IMR-90 (cell line): ENCODE results near the gene CPHXL2. TPM values are rescaled to one million over a fixed set of nuclear protein-coding genes. Genes with fewer than 3 reads are reported as not detected.

Source experiments
- ATAC-seq: fragments of 200-7000 bp; cut with Tn5 transposase; 2 replicates; pipeline ENCODE4 v1.9.1; 2020; ENCODE audit warnings: low read depth, mild to moderate bottlenecking, moderate library complexity
- BruUV-seq: library from RNA; stranded (reverse); fragments of 400-500 nt; replicated peaks from 2 replicates; lab custom pipeline; 2021; lab: Mats Ljungman, UMichigan
- CTCF ChIA-PET: fragments of 300-600 bp; formaldehyde crosslinking; extraction: SDS; loops from one replicate; lab custom pipeline; 2021; ENCODE audit warnings: antibody characterized with exemption; lab: Yijun Ruan, JAX
- POLR2A ChIA-PET: fragments of 300-600 bp; sonication (Branson Sonifier 250); formaldehyde crosslinking; loops from one replicate; lab custom pipeline; 2022; ENCODE audit warnings: antibody characterized with exemption; ENCODE audit not compliant: unreplicated experiment; lab: Charles Lee
- DNase-seq: peaks from one replicate; pipeline ENCODE4 v3.0.0; 2013
- H2AFZ ChIP-seq: replicated peaks from 2 replicates; pipeline ENCODE3; 2013; ENCODE audit warnings: low read length, mild to moderate bottlenecking; ENCODE audit not compliant: poor library complexity
- H2AK5ac ChIP-seq: 2 replicates; pipeline ENCODE4 v1.6.1; 2013; ENCODE audit warnings: low read depth, low read length, inconsistent platforms
- H2AK9ac ChIP-seq: replicated peaks from 2 replicates; pipeline ENCODE3; 2013; ENCODE audit warnings: mild to moderate bottlenecking, low read depth, low read length, moderate library complexity; ENCODE audit not compliant: poor library complexity
- H2BK120ac ChIP-seq: 2 replicates; pipeline ENCODE4 v1.6.1; 2013; ENCODE audit warnings: low read depth, low read length, inconsistent platforms
- H2BK15ac ChIP-seq: 3 replicates; pipeline ENCODE4 v1.6.1; 2013; ENCODE audit warnings: low read depth, low read length, inconsistent platforms
- H2BK20ac ChIP-seq: 2 replicates; pipeline ENCODE4 v1.6.1; 2013; ENCODE audit warnings: low read depth, mild to moderate bottlenecking, inconsistent platforms, low read length, moderate library complexity
- H2BK5ac ChIP-seq: 2 replicates; pipeline ENCODE4 v1.6.1; 2013; ENCODE audit warnings: mild to moderate bottlenecking, low read depth, low read length, inconsistent platforms; ENCODE audit not compliant: poor library complexity, severe bottlenecking
- H3K14ac ChIP-seq: replicated peaks from 2 replicates; pipeline ENCODE4 v1.6.1; 2013; ENCODE audit warnings: low read depth, low read length, inconsistent platforms
- H3K18ac ChIP-seq: 2 replicates; pipeline ENCODE4 v1.6.1; 2013; ENCODE audit warnings: low read depth, low read length, control low read depth
- H3K23ac ChIP-seq: 2 replicates; pipeline ENCODE4 v1.6.1; 2013; ENCODE audit warnings: low read depth, low read length, inconsistent platforms
- H3K27ac ChIP-seq: 2 replicates; pipeline ENCODE4 v1.5.1; 2013; ENCODE audit warnings: mild to moderate bottlenecking, control low read depth, low read length; ENCODE audit not compliant: insufficient read depth
- H3K27me3 ChIP-seq: 2 replicates; pipeline ENCODE4 v1.6.1; 2013; ENCODE audit warnings: low read length; ENCODE audit not compliant: control insufficient read depth, insufficient read depth
- H3K36me3 ChIP-seq: 2 replicates; pipeline ENCODE4 v1.6.1; 2013; ENCODE audit warnings: low read length, mixed read lengths; ENCODE audit not compliant: control insufficient read depth, insufficient read depth
- H3K4ac ChIP-seq: 2 replicates; pipeline ENCODE4 v1.6.1; 2013; ENCODE audit warnings: low read depth, low read length, inconsistent platforms
- H3K4me1 ChIP-seq: 2 replicates; pipeline ENCODE4 v1.6.1; 2013; ENCODE audit warnings: low read length, mixed read lengths; ENCODE audit not compliant: control insufficient read depth, insufficient read depth
- H3K4me2 ChIP-seq: 2 replicates; pipeline ENCODE4 v1.6.1; 2013; ENCODE audit warnings: low read depth, mild to moderate bottlenecking, control low read depth, low read length, moderate library complexity
- H3K4me3 ChIP-seq: 2 replicates; pipeline ENCODE4 v1.5.1; 2013; ENCODE audit warnings: low read depth, mild to moderate bottlenecking, control low read depth, low read length, moderate library complexity; ENCODE audit not compliant: insufficient read depth
- H3K56ac ChIP-seq: 2 replicates; pipeline ENCODE4 v1.6.1; 2013; ENCODE audit warnings: low read length, inconsistent platforms; ENCODE audit not compliant: insufficient read depth; ENCODE audit errors: extremely low read depth
- H3K79me1 ChIP-seq, 2 experiments: 2 replicates each; pipeline ENCODE4 v1.6.1; 2013; ENCODE audit warnings: low read length in 2 of 2, inconsistent platforms in 1 of 2, low read depth in 1 of 2
- H3K9ac ChIP-seq: 2 replicates; pipeline ENCODE4 v1.6.1; 2013; ENCODE audit warnings: low read depth, low read length, control low read depth
- H3K9me1 ChIP-seq: 2 replicates; pipeline ENCODE4 v1.6.1; 2013; ENCODE audit warnings: low read length, inconsistent platforms; ENCODE audit not compliant: insufficient read depth
- H3K9me3 ChIP-seq: 2 replicates; pipeline ENCODE4 v1.6.1; 2013; ENCODE audit warnings: low read length; ENCODE audit not compliant: control insufficient read depth, insufficient read depth
- H4K20me1 ChIP-seq: 2 replicates; pipeline ENCODE4 v1.6.1; 2013; ENCODE audit warnings: low read length, inconsistent platforms; ENCODE audit not compliant: insufficient read depth
- H4K5ac ChIP-seq: 2 replicates; pipeline ENCODE4 v1.6.1; 2013; ENCODE audit warnings: mild to moderate bottlenecking, low read depth, low read length, control low read depth
- H4K8ac ChIP-seq, 2 experiments: 2 replicates each; pipeline ENCODE4 v1.6.1; 2013; ENCODE audit warnings: low read depth in 2 of 2, low read length in 2 of 2, control low read depth in 1 of 2, inconsistent platforms in 1 of 2
- H4K91ac ChIP-seq: 2 replicates; pipeline ENCODE4 v1.6.1; 2013; ENCODE audit warnings: low read depth, low read length, inconsistent platforms; ENCODE audit not compliant: insufficient read depth
- ELK1 ChIP-seq: fragments of 150-350 bp; IDR thresholded peaks from 2 replicates; pipeline ENCODE4 v1.6.1; 2016; ENCODE audit warnings: low read depth, mild to moderate bottlenecking, low read length, moderate library complexity, borderline replicate concordance
- FOS ChIP-seq: fragments of 150-350 bp; IDR thresholded peaks from 2 replicates; pipeline ENCODE4 v1.6.1; 2016; ENCODE audit warnings: low read depth, low read length
- MAFK ChIP-seq: IDR thresholded peaks from 2 replicates; pipeline ENCODE4 v1.6.1; 2012; ENCODE audit warnings: low read depth, low read length, improper control_type of control experiment
- NFE2L2 ChIP-seq: fragments of 150-350 bp; IDR thresholded peaks from 2 replicates; pipeline ENCODE4 v1.6.1; 2016; ENCODE audit warnings: low read depth, mild to moderate bottlenecking, low read length
- POLR2A ChIP-seq: IDR thresholded peaks from 2 replicates; pipeline ENCODE4 v1.6.1; 2012; ENCODE audit warnings: mild to moderate bottlenecking, low read depth, low read length
- SMC3 ChIP-seq: fragments of 150-350 bp; IDR thresholded peaks from 2 replicates; pipeline ENCODE4 v1.6.1; 2016; ENCODE audit warnings: low read depth, mild to moderate bottlenecking, antibody characterized with exemption, low read length, moderate library complexity
- USF2 ChIP-seq: fragments of 150-350 bp; IDR thresholded peaks from 2 replicates; pipeline ENCODE4 v1.6.1; 2017; ENCODE audit warnings: mild to moderate bottlenecking, antibody characterized with exemption, low read length, low read depth
- WGBS, 2 experiments: methylation state at CpG; one replicate each; pipeline versions ENCODE4 v1.1.5 to v1.1.7; 2013; ENCODE audit warnings: missing lambda C conversion rate in 2 of 2; ENCODE audit not compliant: insufficient read length in 1 of 2; ENCODE audit errors: extremely low coverage in 2 of 2; 5-methylcytosine and 5-hydroxymethylcytosine counted together
- dilution Hi-C: fragments of 300-500 bp; cut with HindIII; formaldehyde crosslinking; loops from one replicate; pipeline ENCODE4 v1.14.3; 2018; ENCODE audit warnings: low sequenced_read_pairs; ENCODE audit not compliant: unreplicated experiment
- in situ Hi-C: fragments of 300-500 bp; cut with MboI; formaldehyde crosslinking; loops from 3 replicates; pipeline ENCODE4 v1.14.3; 2019; ENCODE audit warnings: low sequenced_read_pairs, inconsistent platforms, mixed read lengths
- intact Hi-C: fragments of 100-400 bp; cut with micrococcal nuclease; formaldehyde crosslinking; loops from 2 replicates; pipeline ENCODE4 v1.10.0; 2022
- polyA plus RNA-seq, 3 experiments: library from polyadenylated mRNA; depleted of rRNA; stranded (reverse); fragments of >200 nt; gene quantifications; 2 replicates each; pipeline ENCODE4 v1.2.3, GENCODE V29; 2012; ENCODE audit warnings: low replicate concordance in 1 of 3
- total RNA-seq: library from RNA; depleted of rRNA; stranded (reverse); fragments of >200 nt; gene quantifications from 2 replicates; pipeline ENCODE4 v1.2.3, GENCODE V29; 2012

Gene CPHXL2
- total and polyA plus RNA-seq, 2 of the 4 experiments (the other 2 are of a cell fraction): not detected

DNA sequence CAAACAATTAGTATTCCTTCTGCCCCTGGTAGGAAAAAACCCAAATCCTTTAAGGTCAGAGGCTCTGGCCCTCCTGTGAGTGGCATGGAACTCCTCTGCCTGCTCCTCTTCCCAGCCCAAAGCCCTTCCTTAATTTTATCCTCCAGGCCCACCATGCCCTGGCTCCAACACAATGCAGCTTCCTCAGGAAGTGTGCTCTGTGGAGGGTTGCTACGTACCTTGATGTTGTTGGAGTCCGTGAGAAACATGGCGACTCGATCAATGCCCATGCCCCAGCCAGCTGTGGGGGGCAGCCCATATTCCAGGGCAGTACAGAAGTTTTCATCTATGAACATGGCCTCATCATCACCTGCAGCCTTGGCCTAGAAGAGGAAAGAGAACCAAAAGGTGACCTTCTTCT lies 48.5 kb downstream of the CPHXL2 start:
- intact Hi-C loops: loop anchor here (10.0 kb wide), 2 partner anchors 164 to 434 kb away; partner anchors contain the start of gene TMEM170A
- peaks cover 62% of the 10 kb centered on the region for H3K36me3 ChIP-seq
- ATAC-seq (no peak), DNase-seq (no peak)
- no peak overlapping the region for H2AFZ ChIP-seq
- H4K8ac ChIP-seq: no peak overlapping the region
- no peaks in the 10 kb centered on the region for H3K4me1 ChIP-seq
- no peak overlapping the region for H2AK5ac ChIP-seq
- 100% methylated on average over 3 of the region's 4 CpGs; no CpG with 5 or more reads in 1 of the 2 experiments for WGBS, 2 experiments
- H3K14ac ChIP-seq: no peak overlapping the region
- no peak overlapping the region for H3K4me2 ChIP-seq
- H3K9me3 ChIP-seq: no peaks in the 10 kb centered on the region
- H3K18ac ChIP-seq: no peak overlapping the region
- H3K27ac ChIP-seq: no peak overlapping the region
- no peaks in the 10 kb centered on the region; a peak in 1 of 4 replicates for H3K79me1 ChIP-seq
- BruUV-seq: no TSS peak
- H2BK20ac ChIP-seq: no peak overlapping the region
- POLR2A ChIA-PET: no interaction called here
- no peak overlapping the region for H2BK5ac ChIP-seq
- no peak overlapping the region for H3K4ac ChIP-seq
- peak overlapping the region; percentile 67 for H2AK9ac ChIP-seq
- no peak overlapping the region for H3K9ac ChIP-seq
- no peak overlapping the region for H4K5ac ChIP-seq
- H4K91ac ChIP-seq: no peak overlapping the region
- no peak overlapping the region for H3K4me3 ChIP-seq
- dilution Hi-C loops: no loop called here
- no peak overlapping the region for H3K23ac ChIP-seq
- TF ChIP-seq POLR2A (no peak), NFE2L2 (no peak), ELK1 (no peak), SMC3 (no peak), USF2 (no peak), MAFK (no peak), FOS (no peak)
- no peaks in the 10 kb centered on the region for H3K27me3 ChIP-seq
- in situ Hi-C loops: no loop called here
- H3K56ac ChIP-seq: no peak overlapping the region
- H2BK15ac ChIP-seq: no peak overlapping the region
- no peak overlapping the region for H2BK120ac ChIP-seq
- H4K20me1 ChIP-seq: no peaks in the 10 kb centered on the region
- CTCF ChIA-PET: no interaction called here
- no peaks in the 10 kb centered on the region for H3K9me1 ChIP-seq
